ENCODE data around the gene CAMK1D. TPM values are rescaled to one million over a fixed set of nuclear protein-coding genes. Genes with fewer than 3 reads are reported as not detected.
A peak's percentile ranks its signal among the peaks of the same experiment; 100 is the strongest.

The CAMK1D gene
- total RNA-seq, 1 experiment from 2014 or later = 6.0 TPM

DNA sequence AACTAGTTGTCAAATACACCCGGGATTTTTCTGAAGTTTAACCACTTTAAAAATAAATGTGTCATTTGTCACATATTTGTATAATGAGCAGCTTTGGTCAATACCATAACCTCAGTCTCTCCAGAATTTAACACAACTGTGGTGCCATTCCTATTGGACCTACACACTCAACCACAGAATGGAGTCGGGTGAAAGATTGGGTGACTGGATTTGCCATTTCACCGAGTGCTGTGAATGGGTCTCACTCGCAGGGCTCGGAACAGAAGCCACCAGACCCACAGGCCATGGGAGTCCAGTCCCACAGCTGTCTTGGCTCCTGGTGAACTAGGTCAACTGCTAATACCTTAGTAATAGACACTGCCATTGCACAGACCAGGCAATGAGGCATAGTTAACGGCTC lies 353.8 kb downstream of the CAMK1D start:
- ChIA-PET POLR2A (ENCODE audit: unreplicated experiment) (no interaction called here), CTCF (no interaction called here)
- Histone ChIP-seq H3K4me1 (replicated peaks; ENCODE audit: insufficient read depth) (peaks cover 63% of the 10 kb centered on the region), H3K27ac (peak overlapping the region; percentile 98), H4K20me1 (ENCODE audit: insufficient read depth) (no peaks in the 10 kb centered on the region), H2AFZ (no peak overlapping the region), H3K4me3 (no peak overlapping the region), H3F3A (ENCODE audit: insufficient read depth, low read depth) (peaks cover 28% of the 10 kb centered on the region), H3K79me2 (ENCODE audit: low read depth) (peaks cover 19% of the 10 kb centered on the region), H3K36me3 (ENCODE audit: low read depth) (no peaks in the 10 kb centered on the region), H3K4me2 (peak overlapping the region; percentile 77), H3K9me3 (ENCODE audit: insufficient read depth, low read depth) (no peaks in the 10 kb centered on the region), H3K9me2 (ENCODE audit: insufficient read depth) (no peaks in the 10 kb centered on the region), H3K27me3 (ENCODE audit: insufficient read depth, low read depth) (no peaks in the 10 kb centered on the region)
- BruUV-seq (replicated peaks) = no TSS peak
- DNase-seq = no peak
- no peak for TF ChIP-seq EZH2 (IDR thresholded peaks at IDR 0.05; ENCODE audit: low read depth)
- TF ChIP-seq, protein P1, sequence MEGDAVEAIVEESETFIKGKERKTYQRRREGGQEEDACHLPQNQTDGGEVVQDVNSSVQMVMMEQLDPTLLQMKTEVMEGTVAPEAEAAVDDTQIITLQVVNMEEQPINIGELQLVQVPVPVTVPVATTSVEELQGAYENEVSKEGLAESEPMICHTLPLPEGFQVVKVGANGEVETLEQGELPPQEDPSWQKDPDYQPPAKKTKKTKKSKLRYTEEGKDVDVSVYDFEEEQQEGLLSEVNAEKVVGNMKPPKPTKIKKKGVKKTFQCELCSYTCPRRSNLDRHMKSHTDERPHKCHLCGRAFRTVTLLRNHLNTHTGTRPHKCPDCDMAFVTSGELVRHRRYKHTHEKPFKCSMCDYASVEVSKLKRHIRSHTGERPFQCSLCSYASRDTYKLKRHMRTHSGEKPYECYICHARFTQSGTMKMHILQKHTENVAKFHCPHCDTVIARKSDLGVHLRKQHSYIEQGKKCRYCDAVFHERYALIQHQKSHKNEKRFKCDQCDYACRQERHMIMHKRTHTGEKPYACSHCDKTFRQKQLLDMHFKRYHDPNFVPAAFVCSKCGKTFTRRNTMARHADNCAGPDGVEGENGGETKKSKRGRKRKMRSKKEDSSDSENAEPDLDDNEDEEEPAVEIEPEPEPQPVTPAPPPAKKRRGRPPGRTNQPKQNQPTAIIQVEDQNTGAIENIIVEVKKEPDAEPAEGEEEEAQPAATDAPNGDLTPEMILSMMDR (conservative IDR thresholded peaks at IDR 0.05) = no peak
- intact Hi-C loops (cut with micrococcal nuclease; ENCODE audit: unreplicated experiment) = no loop called here

DNA sequence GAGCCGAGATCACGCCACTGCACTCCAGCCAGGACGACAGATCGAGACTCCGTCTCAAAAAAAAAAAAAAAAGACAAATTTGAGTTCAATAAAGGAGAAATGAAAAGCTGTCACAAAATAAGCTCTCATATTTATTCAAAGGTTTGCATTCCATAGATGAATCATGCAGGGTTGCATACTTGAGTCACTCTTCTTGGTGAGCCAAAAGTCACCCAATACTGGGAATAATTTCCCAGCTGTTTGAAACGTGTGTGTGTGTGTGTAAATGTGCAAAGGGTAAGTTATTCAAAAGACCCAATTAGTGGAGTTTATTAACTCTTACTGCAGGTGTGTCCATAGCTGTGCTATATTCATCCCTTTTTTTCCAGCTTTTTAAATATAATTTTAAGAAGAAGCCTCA lies 354.5 kb downstream of the CAMK1D start:
- Histone ChIP-seq H3K4me2 (peak overlapping the region; percentile 77), H3K27ac (peak overlapping the region; percentile 98), H4K20me1 (ENCODE audit: insufficient read depth) (no peaks in the 10 kb centered on the region), H3K9me3 (ENCODE audit: insufficient read depth, low read depth) (no peaks in the 10 kb centered on the region), H3K4me1 (replicated peaks; ENCODE audit: insufficient read depth) (peaks cover 69% of the 10 kb centered on the region), H3F3A (ENCODE audit: insufficient read depth, low read depth) (peaks cover 35% of the 10 kb centered on the region), H3K9me2 (ENCODE audit: insufficient read depth) (no peaks in the 10 kb centered on the region), H3K27me3 (ENCODE audit: insufficient read depth, low read depth) (no peaks in the 10 kb centered on the region), H2AFZ (no peak overlapping the region), H3K36me3 (ENCODE audit: low read depth) (no peaks in the 10 kb centered on the region), H3K4me3 (peak overlapping the region; percentile 34; the same call in 1 of the 2 replicates), H3K79me2 (ENCODE audit: low read depth) (peaks cover 24% of the 10 kb centered on the region)
- ChIA-PET CTCF (interaction anchor here (0.6 to 0.8 kb wide), 5 partner anchors 48 to 401 kb away, joined by 3 to 7 read pairs (median 4); no protein-coding TSS in a partner anchor), POLR2A (ENCODE audit: unreplicated experiment) (interaction anchor here (0.8 kb wide), 1 partner anchor 17 kb away, joined by 10 read pairs; no protein-coding TSS in a partner anchor)
- intact Hi-C loops (cut with micrococcal nuclease; ENCODE audit: unreplicated experiment) = no loop called here
- peak in 1 of 2 experiments; percentile 86 for DNase-seq
- no TSS peak for BruUV-seq (replicated peaks)
- TF ChIP-seq EZH2 (IDR thresholded peaks at IDR 0.05; ENCODE audit: low read depth) = no peak

DNA sequence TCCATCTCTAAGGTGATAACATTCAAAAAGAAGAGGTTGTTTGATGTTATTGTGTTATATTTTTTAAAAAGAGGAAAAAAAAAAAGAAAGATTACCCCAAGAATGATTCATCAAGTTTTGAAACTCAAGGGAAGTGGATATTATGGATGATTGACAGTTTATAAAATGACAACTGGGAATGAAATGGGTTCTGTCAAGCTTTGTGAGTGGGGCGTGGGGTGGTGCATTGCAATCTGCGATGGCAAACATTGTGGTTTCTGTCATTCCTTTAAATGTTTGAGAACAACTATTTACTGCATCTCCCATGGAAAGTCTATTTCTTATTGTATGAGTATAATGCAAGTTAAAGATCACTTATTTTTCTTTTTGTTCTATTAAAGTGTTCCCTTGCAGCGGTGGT lies 355.1 kb downstream of the CAMK1D start:
- Histone ChIP-seq H3F3A (ENCODE audit: insufficient read depth, low read depth) (peaks cover 38% of the 10 kb centered on the region), H3K27ac (peak overlapping the region; percentile 98), H3K4me2 (peak overlapping the region; percentile 77), H3K36me3 (ENCODE audit: low read depth) (no peaks in the 10 kb centered on the region), H3K9me2 (ENCODE audit: insufficient read depth) (no peaks in the 10 kb centered on the region), H3K9me3 (ENCODE audit: insufficient read depth, low read depth) (no peaks in the 10 kb centered on the region), H3K27me3 (ENCODE audit: insufficient read depth, low read depth) (no peaks in the 10 kb centered on the region), H4K20me1 (ENCODE audit: insufficient read depth) (no peaks in the 10 kb centered on the region), H2AFZ (no peak overlapping the region), H3K79me2 (ENCODE audit: low read depth) (peaks cover 24% of the 10 kb centered on the region), H3K4me3 (peak overlapping the region; percentile 34; the same call in 1 of the 2 replicates), H3K4me1 (replicated peaks; ENCODE audit: insufficient read depth) (peaks cover 76% of the 10 kb centered on the region)
- TF ChIP-seq EZH2 (IDR thresholded peaks at IDR 0.05; ENCODE audit: low read depth) = no peak
- TF ChIP-seq, protein P1 (conservative IDR thresholded peaks at IDR 0.05) = no peak
- intact Hi-C loops (cut with micrococcal nuclease; ENCODE audit: unreplicated experiment) = no loop called here
- POLR2A ChIA-PET (ENCODE audit: unreplicated experiment) = no interaction called here
- BruUV-seq (replicated peaks) = no TSS peak
- peak; percentile 38 to 79 for DNase-seq
- CTCF ChIA-PET = interaction anchor here (0.7 to 0.8 kb wide), 2 partner anchors 48 to 340 kb away, joined by 3 to 4 read pairs; no protein-coding TSS in a partner anchor

All from PC-9 (cell line).